AG09319 (cell line): Measurements from ENCODE around the gene CTBP1.

ENCODE experiments used
- DNase-seq: peaks from one replicate; pipeline ENCODE4 v3.0.0-alpha.2; 2010; ENCODE audit warnings: low read depth; ENCODE audit errors: extremely low read depth
- CTCF ChIP-seq: IDR thresholded peaks from 2 replicates; pipeline ENCODE4 v1.5.1; 2011; ENCODE audit warnings: low read depth, mild to moderate bottlenecking, inconsistent platforms, low read length, moderate library complexity

Gene CTBP1

GRCh38 chr4:1277667-1278665, 29.0 kb upstream of the CTBP1 start:
- no peak for TF ChIP-seq CTCF
- no peak for DNase-seq

GRCh38 chr4:1276984-1277383, 28.1 kb upstream of the CTBP1 start:
- no peak for DNase-seq
- TF ChIP-seq CTCF, result no peak

- DNase-seq, result no peak
- no peak for TF ChIP-seq CTCF
These were observed 25.9 kb upstream of the CTBP1 start for GRCh38 chr4:1274871-1275270.

- no peak for TF ChIP-seq CTCF
- DNase-seq, result no peak
These were observed 22.8 kb upstream of the CTBP1 start for GRCh38 chr4:1271686-1272085.

- DNase-seq, result no peak
- TF ChIP-seq CTCF, result no peak
These were observed 20.3 kb upstream of the CTBP1 start for GRCh38 chr4:1269209-1269608.

GRCh38 chr4:1266881-1267763, 18.2 kb upstream of the CTBP1 start:
- TF ChIP-seq CTCF, result no peak
- no peak for DNase-seq
